ENCODE results near the gene ERGIC3. TPM values are rescaled to one million over a fixed set of nuclear protein-coding genes. Genes with fewer than 3 reads are reported as not detected.
"Not testable (repeated sequence)": the region's sequence is repeated elsewhere in the genome, so short reads cannot be mapped to it uniquely, and the experiment has no call there.

The ERGIC3 gene
- total RNA-seq, 4 donors from 2014 or later, result 125 to 184 (median 133) TPM

DNA sequence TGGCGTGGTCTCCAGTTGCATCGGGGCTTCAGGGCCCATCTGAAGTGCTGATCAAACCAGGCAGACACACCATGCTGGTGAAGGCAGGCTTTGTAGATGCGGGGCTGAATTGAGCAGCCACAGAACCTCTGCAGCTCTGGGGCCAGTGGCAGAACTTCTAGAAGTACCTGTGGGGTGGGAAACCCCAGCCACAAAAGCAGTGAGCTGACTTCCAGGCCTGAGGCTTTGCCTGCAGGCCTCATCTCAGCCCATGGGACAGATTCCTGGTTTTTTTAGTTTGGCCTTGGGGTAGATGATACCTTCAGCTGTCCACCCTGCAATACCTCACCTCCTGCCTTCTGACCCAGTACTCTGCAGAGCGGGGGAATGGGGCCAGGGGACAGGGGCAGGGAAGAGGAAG is 26.5 kb upstream of the ERGIC3 start:
- intact Hi-C loops (cut with DNase I), result no loop called here
- H3K36me3 ChIP-seq, result peaks cover 18 to 53% (median 26%) of the 10 kb centered on the region in 4 donors
- H3K27ac ChIP-seq (replicated peaks in 1 of 4), result no peak overlapping the region
- H3K9me3 ChIP-seq, result no peaks in the 10 kb centered on the region
- H3K4me3 ChIP-seq, result no peak overlapping the region
- 96% methylated on average over 3 of the region's 4 CpGs for WGBS
- TF ChIP-seq POLR2A (IDR thresholded peaks at IDR 0.05; ENCODE audit: low read depth), result no peak
- TF ChIP-seq POLR2AphosphoS5 (IDR thresholded peaks at IDR 0.05), result no peak
- TF ChIP-seq, protein P1, sequence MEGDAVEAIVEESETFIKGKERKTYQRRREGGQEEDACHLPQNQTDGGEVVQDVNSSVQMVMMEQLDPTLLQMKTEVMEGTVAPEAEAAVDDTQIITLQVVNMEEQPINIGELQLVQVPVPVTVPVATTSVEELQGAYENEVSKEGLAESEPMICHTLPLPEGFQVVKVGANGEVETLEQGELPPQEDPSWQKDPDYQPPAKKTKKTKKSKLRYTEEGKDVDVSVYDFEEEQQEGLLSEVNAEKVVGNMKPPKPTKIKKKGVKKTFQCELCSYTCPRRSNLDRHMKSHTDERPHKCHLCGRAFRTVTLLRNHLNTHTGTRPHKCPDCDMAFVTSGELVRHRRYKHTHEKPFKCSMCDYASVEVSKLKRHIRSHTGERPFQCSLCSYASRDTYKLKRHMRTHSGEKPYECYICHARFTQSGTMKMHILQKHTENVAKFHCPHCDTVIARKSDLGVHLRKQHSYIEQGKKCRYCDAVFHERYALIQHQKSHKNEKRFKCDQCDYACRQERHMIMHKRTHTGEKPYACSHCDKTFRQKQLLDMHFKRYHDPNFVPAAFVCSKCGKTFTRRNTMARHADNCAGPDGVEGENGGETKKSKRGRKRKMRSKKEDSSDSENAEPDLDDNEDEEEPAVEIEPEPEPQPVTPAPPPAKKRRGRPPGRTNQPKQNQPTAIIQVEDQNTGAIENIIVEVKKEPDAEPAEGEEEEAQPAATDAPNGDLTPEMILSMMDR (IDR thresholded peaks at IDR 0.05), result no peak
- TF ChIP-seq EP300 (IDR thresholded peaks at IDR 0.05), result no peak
- DNase-seq (ENCODE audit: extremely low spot score), result no peak
- no peaks in the 10 kb centered on the region for H3K27me3 ChIP-seq
- no peaks in the 10 kb centered on the region for H3K4me1 ChIP-seq

DNA sequence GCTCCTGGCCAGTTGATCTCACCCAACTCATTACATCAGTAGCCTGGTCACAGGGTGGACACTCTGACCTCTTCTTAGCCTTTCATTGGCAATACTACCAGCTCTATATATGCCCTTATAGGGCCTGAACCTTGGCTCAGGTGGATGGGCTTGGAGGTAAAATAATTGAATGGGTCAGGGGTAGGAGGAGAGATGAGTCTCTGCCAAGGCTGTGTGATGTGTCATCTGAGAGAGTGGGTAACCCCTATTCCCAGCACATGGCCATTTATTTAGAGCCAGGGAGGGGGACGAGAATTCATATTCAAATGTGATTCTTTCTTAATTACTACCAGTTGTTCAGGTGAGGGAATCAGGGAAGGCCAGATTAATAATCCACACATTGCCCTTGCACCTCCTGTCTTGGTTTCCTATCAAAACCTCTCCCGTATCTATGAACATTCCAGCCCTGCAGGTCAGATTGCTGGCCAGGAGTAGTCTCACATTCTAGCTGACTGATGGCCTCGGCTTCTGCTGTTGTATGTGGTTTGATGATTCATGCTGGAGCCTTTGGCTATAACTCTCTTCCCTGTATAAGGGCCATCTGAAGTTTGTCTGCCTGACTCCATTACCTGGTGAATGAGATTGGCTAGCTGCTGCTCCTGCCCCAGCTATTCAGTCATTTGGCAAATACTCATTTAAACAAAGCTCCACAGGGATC is 25.8 kb upstream of the ERGIC3 start:
- peaks cover 13 to 45% (median 18%) of the 10 kb centered on the region in 4 donors for H3K36me3 ChIP-seq
- H3K27ac ChIP-seq (replicated peaks in 1 of 4), result no peak overlapping the region
- no peak for DNase-seq (ENCODE audit: extremely low spot score)
- H3K4me3 ChIP-seq, result no peak overlapping the region
- no peaks in the 10 kb centered on the region for H3K9me3 ChIP-seq
- TF ChIP-seq, protein P1 (IDR thresholded peaks at IDR 0.05), result no peak
- TF ChIP-seq POLR2A (IDR thresholded peaks at IDR 0.05; ENCODE audit: low read depth) (no peak), EP300 (IDR thresholded peaks at IDR 0.05) (no peak), POLR2AphosphoS5 (IDR thresholded peaks at IDR 0.05) (no peak)
- WGBS, result 81% methylated on average over 3 of the region's 3 CpGs
- H3K27me3 ChIP-seq, result no peaks in the 10 kb centered on the region
- intact Hi-C loops (cut with DNase I), result no loop called here
- no peaks in the 10 kb centered on the region for H3K4me1 ChIP-seq

DNA sequence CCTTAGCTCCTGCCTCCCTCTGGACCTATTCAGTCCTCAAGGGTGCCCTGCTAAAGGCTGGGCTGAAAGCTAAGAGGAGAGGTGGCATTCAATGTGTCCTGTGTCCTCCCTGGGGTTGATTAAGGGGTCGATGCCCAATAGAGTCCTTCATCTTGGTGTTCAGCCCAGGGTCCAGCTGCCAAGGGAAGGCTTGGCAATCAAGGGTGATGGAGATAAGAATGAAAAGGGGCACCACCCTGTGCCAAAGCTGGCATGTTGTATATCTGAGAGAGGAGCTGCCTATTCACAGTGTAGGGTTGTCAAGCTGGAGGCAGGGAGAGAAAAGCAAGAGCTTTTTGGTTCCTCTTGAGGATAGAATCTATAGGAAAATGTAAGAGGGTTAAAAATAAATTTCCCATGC is 24.8 kb upstream of the ERGIC3 start:
- peaks cover 5 to 35% (median 9%) of the 10 kb centered on the region in 4 donors for H3K36me3 ChIP-seq
- TF ChIP-seq, protein P1 (IDR thresholded peaks at IDR 0.05), result no peak
- TF ChIP-seq EP300 (IDR thresholded peaks at IDR 0.05) (no peak), POLR2A (IDR thresholded peaks at IDR 0.05; ENCODE audit: low read depth) (no peak), POLR2AphosphoS5 (IDR thresholded peaks at IDR 0.05) (no peak)
- no peaks in the 10 kb centered on the region for H3K4me1 ChIP-seq
- H3K4me3 ChIP-seq, result no peak overlapping the region
- intact Hi-C loops (cut with DNase I), result no loop called here
- no peaks in the 10 kb centered on the region for H3K27me3 ChIP-seq
- no peak for DNase-seq (ENCODE audit: extremely low spot score)
- H3K27ac ChIP-seq (replicated peaks in 1 of 4), result no peak overlapping the region
- H3K9me3 ChIP-seq, result no peaks in the 10 kb centered on the region
- WGBS, result 92% methylated on average over 1 of the region's 1 CpG

DNA sequence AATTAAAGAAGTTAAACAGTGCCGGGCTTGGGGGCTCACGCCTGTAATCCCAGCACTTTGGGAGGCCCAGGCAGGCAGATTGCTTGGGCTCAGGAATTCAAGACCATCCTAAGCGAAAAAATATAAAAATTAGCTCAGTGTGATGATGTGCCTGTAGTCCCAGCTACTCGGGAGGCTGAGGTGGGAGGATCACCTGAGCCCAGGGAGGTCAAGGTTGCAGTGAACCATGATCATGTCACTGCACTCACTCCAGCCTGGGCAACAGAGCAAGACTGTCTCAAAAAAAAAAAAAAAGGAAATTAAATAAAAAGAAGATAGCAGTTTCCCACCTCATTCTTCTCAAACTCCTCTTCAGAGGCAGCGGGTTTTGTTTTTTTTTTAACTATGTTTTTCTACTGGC is 24.1 kb upstream of the ERGIC3 start:
- H3K4me1 ChIP-seq; DNase-seq (ENCODE audit: extremely low spot score); H3K27me3 ChIP-seq; H3K27ac ChIP-seq (replicated peaks in 1 of 4); intact Hi-C loops (cut with DNase I); H3K9me3 ChIP-seq; H3K4me3 ChIP-seq: not testable (repeated sequence)
- 84% methylated on average over 5 of the region's 5 CpGs for WGBS
- H3K36me3 ChIP-seq, result peaks cover 0 to 29% (median 7%) of the 10 kb centered on the region in 4 donors

DNA sequence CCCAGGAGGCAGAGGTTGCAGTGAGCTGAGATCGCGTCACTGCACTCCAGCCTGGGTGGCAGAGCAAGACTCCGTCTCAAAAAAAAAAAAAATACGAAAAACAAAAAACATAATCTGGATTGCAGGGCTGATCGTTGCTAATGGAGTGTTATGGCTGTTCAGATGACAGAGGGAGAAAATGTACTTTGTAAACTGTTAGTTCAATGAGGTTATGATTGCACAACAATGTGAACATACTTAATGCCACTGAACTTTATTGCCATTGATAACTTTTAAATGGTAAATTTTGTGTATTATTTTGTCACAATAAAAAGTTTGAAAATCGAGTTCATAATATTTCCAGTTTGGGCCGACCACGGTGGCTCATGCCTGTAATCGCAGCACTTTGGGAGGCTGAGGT is 22.9 kb upstream of the ERGIC3 start:
- H3K4me1 ChIP-seq, result no peaks in the 10 kb centered on the region
- WGBS, result 91% methylated on average over 9 of the region's 9 CpGs
- no peak overlapping the region for H3K27ac ChIP-seq (replicated peaks in 1 of 4)
- H3K36me3 ChIP-seq, result peaks cover 0 to 18% (median 2%) of the 10 kb centered on the region in 4 donors
- H3K9me3 ChIP-seq, result no peaks in the 10 kb centered on the region
- no peak for DNase-seq (ENCODE audit: extremely low spot score)
- TF ChIP-seq POLR2A (IDR thresholded peaks at IDR 0.05; ENCODE audit: low read depth) (no peak), EP300 (IDR thresholded peaks at IDR 0.05) (no peak), POLR2AphosphoS5 (IDR thresholded peaks at IDR 0.05) (no peak)
- TF ChIP-seq, protein P1 (IDR thresholded peaks at IDR 0.05), result no peak
- no peaks in the 10 kb centered on the region for H3K27me3 ChIP-seq
- H3K4me3 ChIP-seq, result no peak overlapping the region
- intact Hi-C loops (cut with DNase I), result no loop called here
